ENCODE measurements around the gene ZNF20.

ZNF20 gene

GRCh38 chr19:12112701-12113100, 27.4 kb downstream of the ZNF20 start:
- TF ChIP-seq EGR1 (IDR thresholded peaks at IDR 0.05), result no peak
- no peak for TF ChIP-seq TEAD4 (IDR thresholded peaks at IDR 0.05)
- TF ChIP-seq EP300 (IDR thresholded peaks at IDR 0.05; ENCODE audit: borderline replicate concordance), result no peak
- no peak for TF ChIP-seq FOXM1 (IDR thresholded peaks at IDR 0.05; ENCODE audit: borderline replicate concordance, low read depth)
- no peak for TF ChIP-seq CREB1 (IDR thresholded peaks at IDR 0.05; ENCODE audit: low read depth)
- TF ChIP-seq YY1 (IDR thresholded peaks at IDR 0.05; ENCODE audit: low read depth), result no peak
- no peak for TF ChIP-seq TCF12 (IDR thresholded peaks at IDR 0.05; ENCODE audit: low read depth)
- no peak for TF ChIP-seq CEBPB (IDR thresholded peaks at IDR 0.05)

GRCh38 chr19:12111943-12112637, 28.1 kb downstream of the ZNF20 start:
- no peak for TF ChIP-seq RAD21 (IDR thresholded peaks at IDR 0.05; ENCODE audit: low read depth)
- no peak for TF ChIP-seq ZBTB7A (IDR thresholded peaks at IDR 0.05; ENCODE audit: low read depth)
- TF ChIP-seq NFIC (IDR thresholded peaks at IDR 0.05), result no peak
- TF ChIP-seq FOXM1 (IDR thresholded peaks at IDR 0.05; ENCODE audit: borderline replicate concordance, low read depth), result no peak
- no peak for TF ChIP-seq EGR1 (IDR thresholded peaks at IDR 0.05)
- no peak for TF ChIP-seq EP300 (IDR thresholded peaks at IDR 0.05; ENCODE audit: borderline replicate concordance)
- no peak for TF ChIP-seq YY1 (IDR thresholded peaks at IDR 0.05; ENCODE audit: low read depth)
- no peak for TF ChIP-seq CEBPB (IDR thresholded peaks at IDR 0.05)
- TF ChIP-seq TCF12 (IDR thresholded peaks at IDR 0.05; ENCODE audit: low read depth), result no peak
- no peak for TF ChIP-seq TAF1 (IDR thresholded peaks at IDR 0.05; ENCODE audit: low read depth)
- TF ChIP-seq MAX (IDR thresholded peaks at IDR 0.05), result no peak
- TF ChIP-seq TEAD4 (IDR thresholded peaks at IDR 0.05), result no peak
- no peak for TF ChIP-seq CREB1 (IDR thresholded peaks at IDR 0.05; ENCODE audit: low read depth)
- TF ChIP-seq REST (IDR thresholded peaks at IDR 0.05; ENCODE audit: low read depth), result no peak
- TF ChIP-seq USF1 (IDR thresholded peaks at IDR 0.05), result no peak

- TF ChIP-seq TEAD4 (IDR thresholded peaks at IDR 0.05), result no peak
- no peak for TF ChIP-seq FOXM1 (IDR thresholded peaks at IDR 0.05; ENCODE audit: borderline replicate concordance, low read depth)
- no peak for TF ChIP-seq RAD21 (IDR thresholded peaks at IDR 0.05; ENCODE audit: low read depth)
- TF ChIP-seq TAF1 (IDR thresholded peaks at IDR 0.05; ENCODE audit: low read depth), result no peak
- no peak for TF ChIP-seq TCF12 (IDR thresholded peaks at IDR 0.05; ENCODE audit: low read depth)
- no peak for TF ChIP-seq MAX (IDR thresholded peaks at IDR 0.05)
- no peak for TF ChIP-seq EGR1 (IDR thresholded peaks at IDR 0.05)
- no peak for TF ChIP-seq EP300 (IDR thresholded peaks at IDR 0.05; ENCODE audit: borderline replicate concordance)
- TF ChIP-seq USF1 (IDR thresholded peaks at IDR 0.05), result no peak
- no peak for TF ChIP-seq CEBPB (IDR thresholded peaks at IDR 0.05)
- TF ChIP-seq CREB1 (IDR thresholded peaks at IDR 0.05; ENCODE audit: low read depth), result no peak
- no peak for TF ChIP-seq REST (IDR thresholded peaks at IDR 0.05; ENCODE audit: low read depth)
- TF ChIP-seq YY1 (IDR thresholded peaks at IDR 0.05; ENCODE audit: low read depth), result no peak
- TF ChIP-seq ZBTB7A (IDR thresholded peaks at IDR 0.05; ENCODE audit: low read depth), result no peak
- no peak for TF ChIP-seq NFIC (IDR thresholded peaks at IDR 0.05)
Observed at GRCh38 chr19:12111176-12111575, 29.0 kb downstream of the ZNF20 start.

- TF ChIP-seq MAX (IDR thresholded peaks at IDR 0.05) (no peak), RAD21 (IDR thresholded peaks at IDR 0.05; ENCODE audit: low read depth) (no peak), NFIC (IDR thresholded peaks at IDR 0.05) (no peak), USF1 (IDR thresholded peaks at IDR 0.05) (no peak), TAF1 (IDR thresholded peaks at IDR 0.05; ENCODE audit: low read depth) (no peak), TEAD4 (IDR thresholded peaks at IDR 0.05) (no peak)
Observed at GRCh38 chr19:12098040-12098439, 42.1 kb downstream of the ZNF20 start.

GRCh38 chr19:12095111-12095790, 44.9 kb downstream of the ZNF20 start:
- TF ChIP-seq CREB1 (IDR thresholded peaks at IDR 0.05; ENCODE audit: low read depth) (no peak), YY1 (IDR thresholded peaks at IDR 0.05; ENCODE audit: low read depth) (no peak), CEBPB (IDR thresholded peaks at IDR 0.05) (no peak), FOXM1 (IDR thresholded peaks at IDR 0.05; ENCODE audit: borderline replicate concordance, low read depth) (no peak), REST (IDR thresholded peaks at IDR 0.05; ENCODE audit: low read depth) (no peak), TEAD4 (IDR thresholded peaks at IDR 0.05) (no peak)

Measured in Ishikawa (cell line).